Tibial artery (tissue), 4 donors: ENCODE results near the gene STK16.
"Not testable (repeated sequence)": the region's sequence is repeated elsewhere in the genome, so short reads cannot be mapped to it uniquely, and the experiment has no call there.

Source experiments
- DNase-seq, 2 donors: peaks; one replicate each; pipeline ENCODE4 v3.0.0-alpha.2; 2019
- H3K27ac ChIP-seq, 2 donors: fragments of 200-600 bp; sonication (generic) in 1 of 2; 1 replicate in 1 of 2; 2 replicates in 1 of 2; pipeline ENCODE4 v1.5.1; 2018 to 2019; ENCODE audit warnings: mild to moderate bottlenecking in 1 of 2
- H3K27me3 ChIP-seq, 2 donors: fragments of 200-600 bp; sonication (generic) in 1 of 2; one replicate each; pipeline versions ENCODE4 v1.5.1 to v1.6.0; 2016 to 2019
- H3K36me3 ChIP-seq, 3 donors: fragments of 200-600 bp; sonication (generic) in 2 of 3; one replicate each; pipeline ENCODE4 v1.5.1; 2016 to 2019; ENCODE audit warnings: mild to moderate bottlenecking in 2 of 3
- H3K4me1 ChIP-seq, 4 donors: fragments of 200-600 bp; sonication (generic) in 2 of 4; 1 replicate in 3 of 4; 2 replicates in 1 of 4; pipeline ENCODE4 v1.5.1; 2016 to 2019
- H3K4me3 ChIP-seq, 2 donors: fragments of 200-600 bp; sonication (generic) in 1 of 2; 1 replicate in 1 of 2; 2 replicates in 1 of 2; pipeline ENCODE4 v1.5.1; 2018 to 2019; ENCODE audit warnings: mild to moderate bottlenecking in 2 of 2
- H3K9me3 ChIP-seq, 3 donors: fragments of 200-600 bp; sonication (generic) in 1 of 3; one replicate each; pipeline ENCODE4 v1.5.1; 2016 to 2019
- CTCF ChIP-seq, 2 experiments: fragments of 200-600 bp in 1 of 2; fragments of 450-650 bp in 1 of 2; IDR thresholded peaks; one replicate each; pipeline ENCODE4 v1.5.1; 2017 to 2019; ENCODE audit warnings: antibody characterized with exemption in 2 of 2, mild to moderate bottlenecking in 1 of 2, moderate library complexity in 1 of 2
- intact Hi-C: fragments of 100-400 bp; cut with DNase I; formaldehyde crosslinking; loops from one replicate; pipeline ENCODE4 v1.15.0; 2023; ENCODE audit warnings: low total_unique reads

The STK16 gene

GRCh38 chr2:219245148-219245898, at the start of gene STK16, which contains the start of gene GLB1L:
Gene STK16, plus strand, starts transcription at chr2:219245479. Its CDS starts 521 bp downstream, at chr2:219246000.
Gene GLB1L, minus strand, starts transcription at chr2:219245444. Its CDS starts 1,871 bp downstream, at chr2:219243573.
- H3K9me3 ChIP-seq: no peaks in the 10 kb centered on the region
- intact Hi-C loops: loop anchor here (2.0 kb wide), 1 partner anchor 15 kb away; no protein-coding TSS in a partner anchor
- peaks cover 4 to 26% (median 18%) of the 10 kb centered on the region in 3 donors for H3K36me3 ChIP-seq
- H3K27ac ChIP-seq: peak within 1 kb of the TSS; percentile 92 to 99
- peak; percentile 91 to 97 for DNase-seq
- no peaks in the 10 kb centered on the region for H3K27me3 ChIP-seq
- H3K4me1 ChIP-seq: peaks cover 0 to 49% (median 44%) of the 10 kb centered on the region in 4 donors
- peak within 1 kb of the TSS; percentile 67 to 95 for H3K4me3 ChIP-seq
- TF ChIP-seq CTCF (IDR thresholded peaks at IDR 0.05): peak in 1 of 2 experiments; percentile 9

- no peak overlapping the region for H3K4me3 ChIP-seq
- TF ChIP-seq CTCF (IDR thresholded peaks at IDR 0.05): no peak
- peaks cover 0 to 33% of the 10 kb centered on the region in 2 donors for H3K27me3 ChIP-seq
- no peak overlapping the region for H3K27ac ChIP-seq
- no peaks in the 10 kb centered on the region for H3K4me1 ChIP-seq
- H3K9me3 ChIP-seq: no peaks in the 10 kb centered on the region
- no peaks in the 10 kb centered on the region for H3K36me3 ChIP-seq
- no peak for DNase-seq
- intact Hi-C loops: loop anchor here (10.0 kb wide), 1 partner anchor 503 kb away; no protein-coding TSS in a partner anchor
Observed at GRCh38 chr2:219197388-219197787, 47.9 kb upstream of the STK16 start.

- Histone ChIP-seq H3K9me3 (no peaks in the 10 kb centered on the region), H3K27me3 (peaks cover 0 to 33% of the 10 kb centered on the region in 2 donors), H3K4me3 (no peak overlapping the region), H3K36me3 (no peaks in the 10 kb centered on the region), H3K27ac (no peak overlapping the region), H3K4me1 (no peaks in the 10 kb centered on the region)
- intact Hi-C loops: loop anchor here (10.0 kb wide), 1 partner anchor 504 kb away; no protein-coding TSS in a partner anchor
- DNase-seq: no peak
- no peak for TF ChIP-seq CTCF (IDR thresholded peaks at IDR 0.05)
Observed at GRCh38 chr2:219198974-219199373, 46.3 kb upstream of the STK16 start.

- Histone ChIP-seq H3K36me3 (no peaks in the 10 kb centered on the region), H3K4me1 (no peaks in the 10 kb centered on the region), H3K27me3 (peaks cover 0 to 33% of the 10 kb centered on the region in 2 donors), H3K27ac (no peak overlapping the region), H3K4me3 (no peak overlapping the region), H3K9me3 (no peaks in the 10 kb centered on the region)
- no peak for TF ChIP-seq CTCF (IDR thresholded peaks at IDR 0.05)
- no peak for DNase-seq
- intact Hi-C loops: loop anchor here (10.0 kb wide), 1 partner anchor 505 kb away; no protein-coding TSS in a partner anchor
Observed at GRCh38 chr2:219199470-219200211, 45.6 kb upstream of the STK16 start.

GRCh38 chr2:219200502-219201326, 44.6 kb upstream of the STK16 start:
- peaks cover 0 to 28% of the 10 kb centered on the region in 2 donors for H3K27me3 ChIP-seq
- DNase-seq, H3K4me1 ChIP-seq, H3K27ac ChIP-seq, H3K9me3 ChIP-seq, H3K4me3 ChIP-seq, H3K36me3 ChIP-seq, intact Hi-C loops: not testable (repeated sequence)

GRCh38 chr2:219201331-219201730, 43.9 kb upstream of the STK16 start:
- H3K4me3 ChIP-seq, H3K36me3 ChIP-seq, H3K9me3 ChIP-seq, H3K4me1 ChIP-seq, intact Hi-C loops, DNase-seq, H3K27ac ChIP-seq: not testable (repeated sequence)
- peaks cover 0 to 28% of the 10 kb centered on the region in 2 donors for H3K27me3 ChIP-seq
